Stimulated activated CD4-positive, alpha-beta T cell treated with anti-CD3 and anti-CD28 coated beads, Interleukin-4, amount 100 ng/mL, for 1 hour (primary cell): ENCODE measurements around the gene STK32C.

Experiments used
- DNase-seq: peaks from one replicate; pipeline ENCODE4 v3.0.0-alpha.2; 2020

STK32C gene

DNA sequence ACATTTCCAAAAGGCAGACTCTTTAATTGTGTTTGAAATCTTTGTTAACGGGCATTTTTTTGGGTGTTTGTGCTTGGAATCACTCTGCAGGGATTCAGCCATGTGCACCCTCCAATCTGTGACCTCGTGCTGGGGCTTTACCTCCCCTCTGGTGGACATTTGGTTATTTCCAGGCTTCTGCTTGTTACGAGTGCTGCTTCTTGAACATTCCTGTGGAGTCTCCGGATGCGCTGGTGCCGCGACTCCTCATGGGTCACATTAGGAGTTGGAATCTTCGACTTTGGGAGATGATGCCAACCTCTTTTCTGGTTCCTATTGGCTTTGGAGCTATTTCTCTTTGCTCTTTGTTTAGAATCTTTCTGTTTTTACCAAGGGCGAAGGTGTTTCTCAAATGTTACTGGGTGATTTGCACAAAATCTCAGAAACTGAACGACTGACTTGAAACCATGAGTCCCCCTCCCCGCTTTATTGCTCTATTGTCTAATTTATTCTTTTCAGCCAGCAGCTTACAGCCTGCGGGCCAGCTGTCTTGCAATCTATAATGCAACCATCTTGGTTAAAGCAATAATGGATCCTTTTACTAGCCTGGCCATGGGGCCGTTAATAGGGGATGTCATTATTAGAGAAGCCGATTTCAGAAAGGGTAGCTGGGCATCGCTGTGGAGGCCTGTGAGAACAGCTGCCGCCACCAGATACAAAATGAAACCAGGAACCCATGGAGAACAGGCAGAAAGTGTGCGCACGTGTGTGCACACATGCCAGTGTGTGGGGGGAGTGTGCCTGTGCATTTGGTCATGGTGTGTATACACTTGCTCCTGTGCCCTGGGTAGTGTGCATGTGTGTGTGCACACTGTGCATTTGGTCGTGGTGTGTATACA lies 130.9 kb downstream of the STK32C start:
- DNase-seq, result no peak

GRCh38 chr10:132175907-132176581 lies 131.7 kb downstream of the STK32C start:
- DNase-seq, result no peak

DNA sequence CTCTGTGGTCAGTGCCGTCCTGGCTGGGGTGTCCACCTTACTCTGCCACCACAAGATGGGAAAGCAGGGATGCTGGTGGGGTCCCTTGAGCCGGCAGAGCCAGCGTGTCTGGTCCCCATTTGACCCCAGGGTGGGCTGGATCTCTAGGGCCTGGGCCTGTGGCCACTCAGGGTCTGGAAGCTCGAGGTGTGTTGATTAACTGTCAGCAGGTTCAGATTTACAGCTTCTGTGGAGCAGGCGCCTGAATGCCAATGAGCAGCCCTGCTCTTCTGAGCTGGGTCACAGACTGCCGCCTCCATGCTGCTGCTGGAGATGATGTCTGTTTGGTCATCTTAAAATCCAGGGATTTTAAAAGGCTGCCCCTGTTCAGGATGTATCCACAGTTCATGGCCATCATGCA lies 132.3 kb downstream of the STK32C start:
- DNase-seq, result no peak

GRCh38 chr10:132174237-132174636 lies 133.5 kb downstream of the STK32C start:
- DNase-seq, result no peak

DNA sequence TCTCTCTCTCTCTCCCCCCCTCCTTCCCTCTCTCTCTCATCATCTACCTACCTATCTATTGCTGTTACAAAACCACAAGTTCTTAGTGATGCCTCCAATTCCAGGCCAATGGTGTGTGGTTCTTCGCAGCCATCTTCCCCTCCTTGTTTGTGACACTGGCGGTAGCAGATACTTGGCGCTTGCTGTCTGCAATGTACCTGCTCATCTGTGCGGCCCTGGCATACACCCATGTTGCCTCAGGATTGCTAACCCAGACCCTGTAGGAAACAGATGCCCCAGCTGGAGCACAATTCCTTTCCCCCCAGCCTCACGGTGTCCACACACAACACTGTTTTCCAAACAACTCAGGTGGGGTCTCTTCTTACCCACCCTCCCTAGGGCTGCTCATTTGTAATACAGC lies 134.6 kb downstream of the STK32C start:
- no peak for DNase-seq

DNA sequence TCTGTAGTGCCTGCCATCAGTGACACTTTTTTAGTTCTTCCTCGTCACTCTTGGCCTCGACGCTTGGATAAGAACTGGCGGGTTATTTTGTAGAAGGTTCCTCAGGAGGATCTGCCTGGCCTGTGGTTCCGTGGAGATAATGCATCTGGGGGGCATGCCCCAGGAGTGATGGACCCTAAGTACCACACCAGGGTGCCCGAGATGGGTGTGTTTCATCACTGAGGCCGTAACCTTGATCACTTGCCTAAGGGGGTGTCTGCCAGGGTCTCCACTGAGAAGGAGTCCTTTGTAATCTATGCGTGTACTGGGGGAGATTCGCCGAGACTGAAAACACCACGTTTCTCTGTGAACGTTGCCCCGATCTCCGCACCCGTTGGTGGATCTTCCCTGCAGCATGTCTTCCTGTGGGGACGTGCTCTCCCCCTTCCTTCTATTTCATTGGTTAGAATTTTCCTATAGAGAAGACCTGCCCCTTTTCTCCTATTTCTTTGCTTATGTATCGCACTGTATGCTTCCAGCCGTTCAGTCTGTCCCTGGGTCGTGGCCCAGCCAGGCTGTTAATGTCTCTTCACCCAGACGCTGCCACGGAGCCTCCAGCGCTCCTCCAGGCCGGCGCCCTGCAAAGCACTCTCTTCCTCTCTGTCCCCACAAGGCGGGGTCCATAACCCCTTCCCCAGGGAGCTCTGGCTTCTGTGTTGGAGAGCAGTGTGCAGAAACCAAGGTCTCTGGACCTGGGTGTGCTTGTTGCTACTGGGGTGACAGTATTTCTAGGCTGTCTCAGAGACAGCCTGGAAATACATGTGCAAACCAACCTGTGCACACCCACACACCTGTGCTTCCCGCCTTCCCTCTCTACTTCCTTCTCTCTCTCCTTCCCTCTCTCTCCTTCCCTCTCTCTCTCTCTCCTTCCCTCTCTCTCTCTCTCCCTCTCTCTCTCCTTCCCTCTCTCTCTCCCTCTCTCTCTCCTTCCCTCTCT lies 135.4 kb downstream of the STK32C start:
- DNase-seq, result no peak

GRCh38 chr10:132170561-132171361 lies 137.0 kb downstream of the STK32C start:
- DNase-seq, result no peak

DNA sequence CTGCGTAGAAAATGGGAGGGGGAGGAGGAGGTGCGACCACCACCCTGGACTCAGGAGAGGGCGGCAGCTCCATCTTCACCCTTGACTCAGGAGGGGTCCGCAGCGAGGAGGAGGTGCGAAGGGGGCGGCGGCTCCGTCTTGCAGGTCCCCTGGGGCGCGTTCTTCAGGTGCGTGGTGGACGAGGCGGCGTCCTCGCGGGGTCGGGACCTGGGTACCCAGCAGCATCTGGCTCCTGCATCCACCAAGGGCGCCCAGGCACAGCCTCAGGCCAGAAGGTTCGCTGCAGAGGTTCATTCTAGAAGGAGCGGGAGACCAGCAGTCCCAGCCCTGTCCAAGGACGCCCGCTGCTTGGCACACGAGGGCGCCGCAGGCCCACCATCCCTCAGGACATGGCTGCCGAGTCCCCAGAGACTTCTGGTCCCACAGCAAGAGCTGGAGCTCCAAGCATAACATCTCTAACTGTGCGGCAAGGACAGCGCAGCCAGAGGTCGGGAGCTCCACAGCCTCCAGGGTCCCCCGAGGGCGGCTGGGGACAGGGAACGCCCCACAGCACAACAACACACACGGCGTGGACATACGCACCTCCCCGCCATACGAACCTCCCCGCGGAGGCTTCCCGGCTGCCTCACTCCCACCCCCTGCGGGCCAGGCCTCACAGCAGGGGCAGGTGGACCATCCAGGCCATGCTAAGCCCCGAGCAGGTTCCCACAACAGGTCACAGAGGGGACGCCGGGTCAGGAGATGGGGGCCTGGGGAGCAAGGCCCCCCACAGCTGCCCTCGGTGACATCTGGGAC lies 137.8 kb downstream of the STK32C start:
- DNase-seq, result no peak

- no peak for DNase-seq
Observed at GRCh38 chr10:132169031-132169765, 138.6 kb downstream of the STK32C start.

DNA sequence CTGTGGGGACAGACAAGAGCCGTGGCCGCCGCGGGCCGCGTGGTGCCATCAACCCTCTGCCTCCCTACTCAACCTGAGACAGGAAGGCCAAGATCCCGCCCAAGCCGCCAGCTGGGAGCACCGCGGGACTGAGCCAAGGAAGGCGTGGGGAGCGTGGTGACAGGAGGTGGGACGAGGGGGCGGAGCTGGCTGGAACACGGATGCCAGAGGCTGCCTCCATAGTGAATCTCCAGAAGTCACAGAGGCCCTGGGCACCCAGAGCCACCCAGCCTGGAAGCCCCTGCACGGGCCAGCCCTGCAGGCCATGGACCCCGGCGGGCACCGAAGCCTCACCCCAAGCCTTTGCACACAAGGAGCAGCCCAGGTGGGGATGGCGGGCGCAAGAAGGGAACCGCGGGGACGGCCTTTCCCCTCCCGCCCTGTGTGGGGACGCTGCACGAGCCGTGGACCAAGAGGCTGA lies 139.1 kb downstream of the STK32C start:
- no peak for DNase-seq

DNA sequence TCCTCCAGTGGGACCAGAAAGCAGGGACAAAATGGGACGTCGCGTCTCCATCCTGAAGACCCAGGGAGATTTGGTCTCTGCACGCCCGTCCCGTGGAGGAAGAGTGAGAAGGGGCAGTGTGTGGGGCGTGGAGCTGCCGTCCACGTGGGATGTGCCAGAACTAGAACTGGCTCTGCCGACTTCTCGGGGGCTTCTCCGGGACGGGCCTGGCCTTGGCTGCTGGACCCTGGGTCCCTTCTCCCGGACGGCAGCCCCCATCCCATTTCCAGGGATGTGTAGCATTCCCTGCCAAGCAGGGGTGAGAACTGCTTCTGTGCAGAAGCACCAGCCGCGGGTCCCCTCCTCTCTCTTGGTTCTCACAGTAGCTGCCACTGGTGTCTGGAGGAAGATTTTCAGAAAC lies 139.8 kb downstream of the STK32C start:
- DNase-seq, result no peak

DNA sequence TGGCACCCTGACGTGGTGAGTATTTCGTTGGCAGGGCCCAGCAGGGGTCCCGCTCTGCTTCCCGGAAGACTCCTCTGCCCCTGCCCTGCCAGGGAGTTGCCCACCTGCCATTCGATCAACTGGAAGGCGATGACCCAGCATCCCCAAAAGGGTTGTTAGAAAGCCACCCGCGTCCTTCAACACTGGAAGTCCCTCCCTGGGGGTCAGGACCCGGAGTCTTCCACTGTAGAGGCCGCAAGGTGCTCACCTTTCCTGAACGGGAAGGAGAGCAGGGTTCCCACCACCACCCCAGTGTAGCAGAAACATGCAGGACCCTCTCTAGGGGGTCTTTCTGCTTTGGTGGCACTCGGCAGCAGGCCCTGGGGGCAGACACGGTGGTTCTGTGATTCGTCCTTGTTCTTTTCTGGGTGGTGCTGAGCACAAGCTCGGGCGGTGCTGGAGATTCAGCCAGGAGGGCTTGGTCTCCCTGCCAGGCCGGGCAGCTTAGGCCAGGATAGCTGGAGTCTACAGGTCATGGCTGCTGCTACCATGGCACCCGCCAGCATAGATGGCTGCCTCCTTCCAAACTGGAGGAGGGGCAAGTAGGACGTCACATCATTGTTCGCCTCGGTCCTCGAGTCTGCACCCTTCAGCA lies 140.6 kb downstream of the STK32C start:
- DNase-seq, result no peak

- DNase-seq, result no peak
Observed at GRCh38 chr10:132166216-132166950, 141.4 kb downstream of the STK32C start.

- no peak for DNase-seq
Observed at GRCh38 chr10:132165416-132165980, 142.3 kb downstream of the STK32C start.

- no peak for DNase-seq
Observed at GRCh38 chr10:132164761-132165278, 142.9 kb downstream of the STK32C start.

DNA sequence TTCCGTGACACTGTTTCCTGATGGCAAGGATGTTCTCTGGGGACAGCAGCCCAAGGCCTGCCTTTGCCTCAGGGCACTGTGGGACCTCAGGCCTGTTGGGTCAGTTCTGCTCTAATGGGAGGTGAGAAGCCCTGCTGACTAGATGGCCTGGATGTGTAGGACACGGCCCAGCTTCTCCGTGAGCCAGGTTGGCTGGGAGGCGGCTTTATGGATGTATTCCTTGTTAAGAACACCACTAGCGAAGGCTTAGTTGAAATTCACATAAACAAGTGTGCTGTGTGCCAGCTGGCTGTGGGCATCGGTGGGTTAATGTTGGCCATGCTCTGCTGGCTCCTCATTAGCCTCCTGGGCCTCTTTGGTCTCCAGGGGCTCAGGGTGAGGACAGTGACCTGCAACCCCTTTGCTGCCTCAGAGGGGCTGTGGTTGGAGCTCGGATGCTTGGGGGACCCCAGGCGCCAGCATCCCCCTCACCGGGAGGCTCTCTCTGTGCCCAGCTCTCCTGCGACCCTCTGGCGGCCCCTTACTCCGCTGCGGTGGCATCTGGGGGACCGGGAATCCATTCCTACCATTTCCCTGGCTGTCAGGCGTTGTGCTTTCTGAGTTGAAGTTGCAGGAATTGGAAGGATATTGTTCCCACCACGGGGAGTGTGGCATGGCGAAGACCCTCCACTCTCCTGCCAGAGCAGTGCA lies 143.8 kb downstream of the STK32C start:
- no peak for DNase-seq

GRCh38 chr10:132163278-132163765 lies 144.4 kb downstream of the STK32C start:
- DNase-seq, result peak; percentile 51
